ENCODE results near the gene LRRC58.
"Not testable (repeated sequence)": the region's sequence is repeated elsewhere in the genome, so short reads cannot be mapped to it uniquely, and the experiment has no call there.

Gene LRRC58

DNA sequence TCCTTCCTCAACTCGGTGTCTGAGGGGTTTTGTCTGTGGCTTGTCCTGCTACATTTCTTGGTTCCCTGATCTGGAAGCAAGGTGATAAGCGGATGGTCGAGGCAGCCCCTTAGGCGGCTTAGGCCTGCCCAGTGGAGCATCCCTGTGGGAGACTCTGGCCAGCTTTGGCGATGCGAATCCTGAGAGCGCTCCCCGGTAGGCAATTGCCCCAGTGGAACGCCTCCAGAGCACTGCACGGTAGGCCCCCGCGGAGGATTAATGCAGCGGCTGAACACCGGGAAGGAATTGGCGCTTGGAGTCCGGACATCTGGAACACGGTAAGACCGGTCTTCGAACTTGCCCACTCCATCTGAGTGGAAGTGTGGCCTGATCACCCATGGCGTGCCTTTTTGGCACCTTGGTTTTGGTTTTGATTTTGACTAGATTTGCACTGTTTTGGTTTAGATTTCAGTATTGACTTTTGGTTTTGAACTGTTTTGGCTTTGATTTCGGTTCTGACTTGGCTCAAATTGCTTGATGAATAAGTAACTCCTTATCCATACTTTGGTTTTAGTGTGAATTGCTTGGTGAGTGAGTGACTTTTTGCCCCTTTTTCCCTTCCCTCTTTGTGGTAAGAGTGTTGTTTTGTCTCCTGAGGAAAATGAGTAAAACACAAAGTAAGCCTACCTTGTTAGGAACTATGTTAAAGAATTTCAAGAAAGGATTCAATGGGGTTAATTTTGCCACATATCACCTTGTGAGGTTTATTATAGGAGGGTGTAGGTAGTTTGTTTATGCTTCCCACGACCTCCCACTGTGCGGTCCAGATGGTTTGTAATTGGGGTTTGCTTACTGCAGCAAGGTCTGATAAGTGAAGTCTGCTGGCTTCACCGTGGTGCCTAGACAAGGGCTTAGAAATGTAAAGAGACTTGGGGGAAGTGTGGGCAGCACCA is 37.0 kb downstream of the LRRC58 start:
- FAIRE-seq (no peak), DNase-seq (ENCODE audit: insufficient read length, low spot score) (no peak)
- TF ChIP-seq POLR2AphosphoS5 (IDR thresholded peaks at IDR 0.05; ENCODE audit: low read depth, low read length) (no peak), POLR2A (IDR thresholded peaks at IDR 0.05; ENCODE audit: low read depth, low read length) (no peak), PAX5 (IDR thresholded peaks at IDR 0.05; ENCODE audit: insufficient read depth, low read length, severe bottlenecking) (no peak), SPI1 (IDR thresholded peaks at IDR 0.05; ENCODE audit: low read depth, low read length) (no peak), TAF1 (IDR thresholded peaks at IDR 0.05; ENCODE audit: low read depth, low read length) (no peak), POU2F2 (IDR thresholded peaks at IDR 0.05; ENCODE audit: low read depth, low read length) (no peak)

DNA sequence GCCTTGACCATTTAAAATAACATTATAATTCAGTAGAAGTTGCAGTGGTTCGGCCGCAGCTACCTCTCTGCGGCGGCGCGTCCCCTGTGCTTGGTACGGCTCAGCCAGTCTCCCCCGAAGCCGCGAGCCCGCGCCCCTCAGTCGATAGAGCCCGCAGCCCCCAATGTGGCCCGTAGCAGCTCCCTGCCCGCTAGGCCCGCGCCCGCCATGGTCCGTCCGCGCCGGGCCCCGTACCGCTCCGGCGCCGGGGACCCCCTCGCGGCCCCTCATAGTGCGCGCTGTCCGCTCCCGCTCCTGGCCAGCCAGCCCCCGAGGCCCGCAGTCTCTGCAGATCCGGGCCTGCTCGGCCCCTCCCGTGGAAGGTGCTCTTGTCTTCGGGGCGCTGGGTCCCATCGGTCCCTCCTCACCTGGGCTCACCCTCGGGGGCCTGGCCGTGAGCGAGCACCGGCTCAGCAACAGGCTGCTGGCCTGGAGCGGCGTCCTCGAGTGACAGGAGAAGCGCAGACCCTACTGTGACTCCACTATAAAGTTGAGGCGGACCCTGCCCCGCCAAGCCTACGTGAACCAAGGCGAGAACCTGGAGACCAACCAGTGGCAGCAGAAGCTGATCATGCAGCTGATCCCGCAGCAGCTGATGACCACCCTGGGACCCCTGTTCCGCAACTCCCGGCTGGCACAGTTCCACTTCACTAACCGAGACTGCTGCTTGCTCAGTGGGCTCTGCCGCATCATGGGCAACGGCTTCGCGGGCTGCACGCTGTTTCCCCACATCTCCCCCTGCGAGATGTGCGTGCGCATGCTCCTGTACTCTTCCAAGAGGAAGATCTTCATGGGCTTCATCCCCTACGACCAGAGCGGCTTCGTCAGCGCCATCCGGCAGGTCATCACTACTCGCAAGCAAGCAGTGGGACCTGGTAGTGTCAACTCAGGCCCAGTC is 42.4 kb downstream of the LRRC58 start:
- TF ChIP-seq POLR2A (IDR thresholded peaks at IDR 0.05; ENCODE audit: low read depth, low read length) (no peak), PAX5 (IDR thresholded peaks at IDR 0.05; ENCODE audit: insufficient read depth, low read length, severe bottlenecking) (no peak), POU2F2 (IDR thresholded peaks at IDR 0.05; ENCODE audit: low read depth, low read length) (no peak), POLR2AphosphoS5 (IDR thresholded peaks at IDR 0.05; ENCODE audit: low read depth, low read length) (no peak), TAF1 (IDR thresholded peaks at IDR 0.05; ENCODE audit: low read depth, low read length) (no peak), SPI1 (IDR thresholded peaks at IDR 0.05; ENCODE audit: low read depth, low read length) (no peak)
- DNase-seq (ENCODE audit: insufficient read length, low spot score) (no peak), FAIRE-seq (no peak)

GRCh38 chr3:120304616-120305015 is 44.5 kb downstream of the LRRC58 start:
- TF ChIP-seq POLR2AphosphoS5 (IDR thresholded peaks at IDR 0.05; ENCODE audit: low read depth, low read length) (no peak), SPI1 (IDR thresholded peaks at IDR 0.05; ENCODE audit: low read depth, low read length) (no peak), POLR2A (IDR thresholded peaks at IDR 0.05; ENCODE audit: low read depth, low read length) (no peak), TAF1 (IDR thresholded peaks at IDR 0.05; ENCODE audit: low read depth, low read length) (no peak), POU2F2 (IDR thresholded peaks at IDR 0.05; ENCODE audit: low read depth, low read length) (no peak)
- no peak for FAIRE-seq

DNA sequence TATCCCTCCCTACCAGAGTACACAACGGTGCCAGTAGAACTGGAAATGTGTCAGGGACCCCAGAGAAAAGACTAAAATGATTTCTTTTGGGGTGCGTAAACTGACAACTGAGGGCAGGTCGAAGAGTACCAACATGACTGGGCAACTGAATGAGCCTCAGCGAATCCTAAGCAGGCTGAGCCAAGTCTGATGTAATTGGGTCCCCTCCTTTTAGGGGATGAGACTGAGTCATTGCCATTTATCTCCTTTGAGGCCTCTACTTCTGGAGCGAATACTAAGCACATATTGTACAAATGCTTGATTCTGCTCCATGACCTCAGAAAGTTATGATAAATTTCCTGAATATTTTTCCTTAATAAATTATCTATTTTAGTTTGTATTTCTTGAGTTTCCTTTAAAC is 46.8 kb downstream of the LRRC58 start:
- FAIRE-seq (no peak), DNase-seq (ENCODE audit: insufficient read length, low spot score) (no peak)
- TF ChIP-seq POU2F2 (IDR thresholded peaks at IDR 0.05; ENCODE audit: low read depth, low read length) (no peak), PAX5 (IDR thresholded peaks at IDR 0.05; ENCODE audit: insufficient read depth, low read length, severe bottlenecking) (no peak), SPI1 (IDR thresholded peaks at IDR 0.05; ENCODE audit: low read depth, low read length) (no peak), TAF1 (IDR thresholded peaks at IDR 0.05; ENCODE audit: low read depth, low read length) (no peak), POLR2AphosphoS5 (IDR thresholded peaks at IDR 0.05; ENCODE audit: low read depth, low read length) (no peak), POLR2A (IDR thresholded peaks at IDR 0.05; ENCODE audit: low read depth, low read length) (no peak)

More at GRCh38 chr3:120304616-120305015, 44.5 kb downstream of the LRRC58 start:
- DNase-seq (ENCODE audit: insufficient read length, low spot score), result no peak

DNA sequence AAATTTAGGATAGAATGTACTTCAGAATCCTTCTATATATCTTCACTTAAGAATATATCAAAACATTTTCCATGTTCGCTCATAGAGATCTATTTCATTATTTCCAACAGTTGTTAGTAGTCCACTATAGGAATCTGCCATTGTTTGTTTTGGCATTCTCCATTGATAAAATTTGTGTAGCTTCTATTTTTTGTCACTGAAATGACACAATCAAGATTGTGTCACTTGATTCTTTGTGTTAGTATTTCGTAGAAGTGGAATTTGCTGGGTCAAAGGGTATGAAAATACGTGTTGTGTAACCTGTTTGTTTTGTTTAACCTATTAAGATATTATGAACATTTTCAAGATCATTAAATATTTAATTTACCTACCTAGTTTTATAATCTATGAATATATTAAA is 48.2 kb downstream of the LRRC58 start:
- TF ChIP-seq POLR2A (IDR thresholded peaks at IDR 0.05; ENCODE audit: low read depth, low read length), result no peak
- no peak for TF ChIP-seq SPI1 (IDR thresholded peaks at IDR 0.05; ENCODE audit: low read depth, low read length)
- no peak for TF ChIP-seq POU2F2 (IDR thresholded peaks at IDR 0.05; ENCODE audit: low read depth, low read length)
- TF ChIP-seq POLR2AphosphoS5 (IDR thresholded peaks at IDR 0.05; ENCODE audit: low read depth, low read length), result no peak
- no peak for TF ChIP-seq PAX5 (IDR thresholded peaks at IDR 0.05; ENCODE audit: insufficient read depth, low read length, severe bottlenecking)
- no peak for TF ChIP-seq TAF1 (IDR thresholded peaks at IDR 0.05; ENCODE audit: low read depth, low read length)
- DNase-seq (ENCODE audit: insufficient read length, low spot score), result no peak

GRCh38 chr3:120299403-120299802 is 49.8 kb downstream of the LRRC58 start:
- no peak for TF ChIP-seq PAX5 (IDR thresholded peaks at IDR 0.05; ENCODE audit: insufficient read depth, low read length, severe bottlenecking)
- TF ChIP-seq POU2F2 (IDR thresholded peaks at IDR 0.05; ENCODE audit: low read depth, low read length), result no peak
- DNase-seq (ENCODE audit: insufficient read length, low spot score) (no peak), FAIRE-seq (no peak)

More for the DNA sequence above, 48.2 kb downstream of the LRRC58 start:
- FAIRE-seq, result no peak

DNA sequence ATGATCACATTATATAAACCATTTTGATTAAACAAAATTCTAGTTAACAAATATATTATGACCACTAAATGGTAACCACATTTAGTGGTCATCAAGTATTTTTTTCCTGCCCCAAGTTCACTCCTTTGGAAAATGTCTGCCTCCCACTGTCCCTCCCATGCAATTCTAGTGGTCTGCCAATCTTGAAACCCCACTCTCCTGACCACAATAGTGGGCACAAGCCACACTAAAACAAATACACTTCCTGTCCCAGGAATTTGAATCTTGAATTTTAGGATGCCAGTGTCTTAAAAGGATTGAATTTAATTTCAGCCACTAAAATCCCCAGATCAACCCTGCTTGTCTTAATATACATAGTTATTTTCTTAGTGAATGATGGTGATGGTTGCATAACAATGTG is 50.2 kb downstream of the LRRC58 start:
- no peak for DNase-seq (ENCODE audit: insufficient read length, low spot score)
- FAIRE-seq, result no peak
- TF ChIP-seq POLR2AphosphoS5 (IDR thresholded peaks at IDR 0.05; ENCODE audit: low read depth, low read length) (no peak), SPI1 (IDR thresholded peaks at IDR 0.05; ENCODE audit: low read depth, low read length) (no peak), PAX5 (IDR thresholded peaks at IDR 0.05; ENCODE audit: insufficient read depth, low read length, severe bottlenecking) (no peak), TAF1 (IDR thresholded peaks at IDR 0.05; ENCODE audit: low read depth, low read length) (no peak), POLR2A (IDR thresholded peaks at IDR 0.05; ENCODE audit: low read depth, low read length) (no peak), POU2F2 (IDR thresholded peaks at IDR 0.05; ENCODE audit: low read depth, low read length) (no peak)

- FAIRE-seq; DNase-seq (ENCODE audit: insufficient read length, low spot score): not testable (repeated sequence)
These were observed 57.6 kb downstream of the LRRC58 start for GRCh38 chr3:120291552-120291951.

GRCh38 chr3:120289636-120290035 is 59.5 kb downstream of the LRRC58 start:
- TF ChIP-seq PAX5 (IDR thresholded peaks at IDR 0.05; ENCODE audit: insufficient read depth, low read length, severe bottlenecking) (no peak), POU2F2 (IDR thresholded peaks at IDR 0.05; ENCODE audit: low read depth, low read length) (no peak), POLR2AphosphoS5 (IDR thresholded peaks at IDR 0.05; ENCODE audit: low read depth, low read length) (no peak), TAF1 (IDR thresholded peaks at IDR 0.05; ENCODE audit: low read depth, low read length) (no peak), POLR2A (IDR thresholded peaks at IDR 0.05; ENCODE audit: low read depth, low read length) (no peak), SPI1 (IDR thresholded peaks at IDR 0.05; ENCODE audit: low read depth, low read length) (no peak)
- FAIRE-seq (no peak), DNase-seq (ENCODE audit: insufficient read length, low spot score) (no peak)
